ENCODE results near the gene VKORC1. TPM values are rescaled to one million over a fixed set of nuclear protein-coding genes. Genes with fewer than 3 reads are reported as not detected.

VKORC1 gene
- total and polyA plus RNA-seq, 2 experiments from 2014 or later, result 89.6 to 100 TPM

DNA sequence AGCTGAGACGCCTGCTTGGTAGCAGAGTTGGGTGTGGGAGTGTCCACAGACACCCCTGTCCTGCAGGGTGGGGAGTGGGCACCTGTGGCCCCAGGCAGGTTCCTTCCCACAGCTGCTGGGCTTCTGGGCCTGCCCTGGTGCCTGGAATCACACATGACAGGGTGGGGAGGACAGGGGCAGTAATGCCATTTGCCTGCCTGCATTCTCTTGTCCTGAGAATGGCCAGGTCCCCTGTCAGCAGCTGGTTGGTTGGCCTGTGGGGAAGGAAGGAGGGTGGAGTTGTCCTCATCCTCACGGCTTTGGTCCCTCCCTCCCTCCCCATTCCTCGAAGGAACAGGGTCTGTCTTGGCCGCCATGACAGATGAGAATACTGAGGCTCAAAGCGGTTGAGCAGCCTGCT is 11.0 kb downstream of the VKORC1 start (continued):
- TF ChIP-seq REST (IDR thresholded peaks at IDR 0.05; ENCODE audit: unreplicated experiment), result no peak
- no peak for TF ChIP-seq EZH2 (IDR thresholded peaks at IDR 0.05; ENCODE audit: low read depth, unreplicated experiment)
- no peak for TF ChIP-seq ZNF331 (CRISPR knock-in tag; IDR thresholded peaks at IDR 0.05; ENCODE audit: low read depth)
- TF ChIP-seq NANOG (IDR thresholded peaks at IDR 0.05; ENCODE audit: borderline replicate concordance), result no peak
- TF ChIP-seq ZNF114 (CRISPR knock-in tag; IDR thresholded peaks at IDR 0.05), result no peak
- no peak for TF ChIP-seq ETS1 (IDR thresholded peaks at IDR 0.05)
- no peak for TF ChIP-seq STAT1 (IDR thresholded peaks at IDR 0.05; ENCODE audit: unreplicated experiment)
- TF ChIP-seq CTCF (conservative IDR thresholded peaks at IDR 0.05; ENCODE audit: low read depth in 2 of 2), result no peak

GRCh38 chr16:31083081-31083480 is 11.5 kb downstream of the VKORC1 start:
- Histone ChIP-seq H3K4me1 (ENCODE audit: insufficient read depth) (no peaks in the 10 kb centered on the region), H3K27me3 (ENCODE audit: insufficient read depth) (no peaks in the 10 kb centered on the region), H3K4me2 (no peak overlapping the region), H3K36me3 (ENCODE audit: insufficient read depth) (no peaks in the 10 kb centered on the region), H3K9me2 (ENCODE audit: insufficient read depth) (no peaks in the 10 kb centered on the region), H3K4me3 (no peak overlapping the region), H3K79me2 (replicated peaks; ENCODE audit: insufficient read depth) (no peaks in the 10 kb centered on the region), H3F3A (replicated peaks; ENCODE audit: low read depth) (no peaks in the 10 kb centered on the region), H3K27ac (ENCODE audit: low read depth) (no peak overlapping the region), H4K20me1 (replicated peaks; ENCODE audit: insufficient read depth) (no peaks in the 10 kb centered on the region; the same call in 1 of the 2 replicates), H2AFZ (no peak overlapping the region)
- Mint-ChIP-seq H3K27me3 (ENCODE audit: insufficient read depth, low read depth, poor library complexity) (peaks cover 9% of the 10 kb centered on the region), H3K27ac (no peak overlapping the region), H3K4me1 (peaks cover 5% of the 10 kb centered on the region; the same call in 1 of the 3 replicates), H3K36me3 (ENCODE audit: low read depth) (peaks cover 37% of the 10 kb centered on the region), H3K4me3 (no peak overlapping the region; the same call in 2 of the 3 replicates), H3K9me3 (no peaks in the 10 kb centered on the region)
- DNase-seq (ENCODE audit: low spot score) (no peak), ATAC-seq (no peak)
- TF ChIP-seq NANOG (IDR thresholded peaks at IDR 0.05; ENCODE audit: borderline replicate concordance) (no peak), JUNB (IDR thresholded peaks at IDR 0.05; ENCODE audit: unreplicated experiment) (no peak), ZNF462 (CRISPR knock-in tag; IDR thresholded peaks at IDR 0.05) (no peak), ZNF114 (CRISPR knock-in tag; IDR thresholded peaks at IDR 0.05) (no peak), ZNF331 (CRISPR knock-in tag; IDR thresholded peaks at IDR 0.05; ENCODE audit: low read depth) (no peak), EZH2 (IDR thresholded peaks at IDR 0.05; ENCODE audit: low read depth, unreplicated experiment) (no peak), POLR2AphosphoS5 (IDR thresholded peaks at IDR 0.05; ENCODE audit: low read depth) (no peak), ETS1 (IDR thresholded peaks at IDR 0.05) (no peak), STAT1 (IDR thresholded peaks at IDR 0.05; ENCODE audit: unreplicated experiment) (no peak)

All from GM23338 (cell line).